ENCODE measurements around the gene CPT1B. TPM values are rescaled to one million over a fixed set of nuclear protein-coding genes. Genes with fewer than 3 reads are reported as not detected.

The CPT1B gene
- total and polyA plus RNA-seq, 2 donors (not counting 3 experiments of a cell fraction or from before 2014, with no cell fraction given), result 7.1 TPM

DNA sequence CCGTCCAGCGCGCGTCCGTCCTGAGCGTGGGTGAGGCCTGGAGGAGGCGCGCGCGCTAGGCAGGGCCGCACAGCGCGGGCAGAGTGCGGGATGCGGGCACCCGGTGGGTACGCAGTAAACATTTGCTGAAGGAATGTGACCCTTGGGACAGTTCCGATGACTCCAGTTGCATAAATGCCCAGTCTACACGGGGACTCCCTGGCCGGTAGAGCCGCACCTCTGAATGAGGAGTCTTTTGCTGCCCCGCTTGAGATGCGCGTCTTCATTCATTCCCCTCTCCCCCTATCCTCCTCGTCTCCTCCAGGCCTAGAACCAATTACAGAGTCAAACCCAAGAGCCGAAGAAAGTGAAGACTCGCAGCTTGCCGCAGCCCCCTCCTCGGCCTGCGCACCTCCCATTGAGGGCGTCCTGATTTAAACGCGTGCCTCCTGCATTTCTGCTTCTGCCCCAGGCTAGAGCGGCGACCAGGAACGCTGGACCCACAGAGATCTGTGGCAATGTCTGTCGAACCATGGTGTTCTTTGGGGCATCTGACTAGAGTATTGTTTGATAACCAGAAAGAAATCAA lies 5.2 kb upstream of the CPT1B start:
- peak overlapping the region; percentile 93 for H3K4me2 ChIP-seq (ENCODE audit: insufficient read depth, low read length)
- peak overlapping the region; percentile 53 to 62 (median 54) for H3K4me3 ChIP-seq (replicated peaks in 1 of 3; ENCODE audit: insufficient read depth in 1 of 3, low read depth in 1 of 3, low read length in 3 of 3)
- TSS peak; percentile 49 for BruUV-seq (replicated peaks)
- no peak overlapping the region for H3K27ac ChIP-seq (ENCODE audit: insufficient read depth, low read depth, low read length)
- intact Hi-C loops (cut with micrococcal nuclease), result loop anchor here (2.0 kb wide), 3 partner anchors 59 to 109 kb away; partner anchors contain the start of genes NCAPH2 and SCO2
- FAIRE-seq (no peak), DNase-seq (ENCODE audit: low read depth, low spot score) (no peak)
- H3K9me1 ChIP-seq (replicated peaks; ENCODE audit: control insufficient read depth, extremely low read depth, insufficient read depth, low read length), result no peaks in the 10 kb centered on the region
- no peaks in the 10 kb centered on the region for H4K20me1 ChIP-seq (replicated peaks; ENCODE audit: control insufficient read depth, extremely low read depth, insufficient read depth, low read length)
- H3K27me3 ChIP-seq (ENCODE audit: control insufficient read depth in 2 of 2, insufficient read depth in 2 of 2, low read length in 2 of 2), result peaks cover 0 to 2% of the 10 kb centered on the region in 2 experiments
- peaks cover 0 to 7% of the 10 kb centered on the region in 2 experiments for H3K36me3 ChIP-seq (ENCODE audit: control insufficient read depth in 2 of 2, extremely low read depth in 1 of 2, insufficient read depth in 2 of 2, low read length in 2 of 2)
- H3K79me2 ChIP-seq (ENCODE audit: control insufficient read depth, insufficient read depth, low read length), result peaks cover 8% of the 10 kb centered on the region
- peak overlapping the region; percentile 78 for H2AFZ ChIP-seq (ENCODE audit: low read depth, low read length)
- dilution Hi-C loops (cut with MboI; ENCODE audit: extremely low pct_ligation_motif_present, low sequenced_read_pairs), result no loop called here
- POLR2A ChIA-PET, result interaction anchor here (1.6 kb wide), 1 partner anchor 57 kb away, joined by 4 read pairs; the partner anchor contains the start of gene SCO2
- H3K9me3 ChIP-seq (replicated peaks; ENCODE audit: control insufficient read depth, insufficient read depth, low read length), result no peaks in the 10 kb centered on the region
- CTCF ChIA-PET, result interaction anchor here (1.6 to 3.5 kb wide), 2 partner anchors 37 to 58 kb away, joined by 4 to 17 read pairs; partner anchors contain the start of gene SCO2
- peaks cover 13% of the 10 kb centered on the region for H3K4me1 ChIP-seq (ENCODE audit: control insufficient read depth, extremely low read depth, insufficient read depth, low read length)
- peak overlapping the region; percentile 54 for H3K9ac ChIP-seq (replicated peaks; ENCODE audit: extremely low read depth, insufficient read depth, low read length)
- TF ChIP-seq POLR2A (IDR thresholded peaks at IDR 0.05; ENCODE audit: low read depth, low read length), result no peak
- no peak for TF ChIP-seq EZH2 (IDR thresholded peaks at IDR 0.05; ENCODE audit: borderline replicate concordance, low read depth, low read length, severe bottlenecking)

DNA sequence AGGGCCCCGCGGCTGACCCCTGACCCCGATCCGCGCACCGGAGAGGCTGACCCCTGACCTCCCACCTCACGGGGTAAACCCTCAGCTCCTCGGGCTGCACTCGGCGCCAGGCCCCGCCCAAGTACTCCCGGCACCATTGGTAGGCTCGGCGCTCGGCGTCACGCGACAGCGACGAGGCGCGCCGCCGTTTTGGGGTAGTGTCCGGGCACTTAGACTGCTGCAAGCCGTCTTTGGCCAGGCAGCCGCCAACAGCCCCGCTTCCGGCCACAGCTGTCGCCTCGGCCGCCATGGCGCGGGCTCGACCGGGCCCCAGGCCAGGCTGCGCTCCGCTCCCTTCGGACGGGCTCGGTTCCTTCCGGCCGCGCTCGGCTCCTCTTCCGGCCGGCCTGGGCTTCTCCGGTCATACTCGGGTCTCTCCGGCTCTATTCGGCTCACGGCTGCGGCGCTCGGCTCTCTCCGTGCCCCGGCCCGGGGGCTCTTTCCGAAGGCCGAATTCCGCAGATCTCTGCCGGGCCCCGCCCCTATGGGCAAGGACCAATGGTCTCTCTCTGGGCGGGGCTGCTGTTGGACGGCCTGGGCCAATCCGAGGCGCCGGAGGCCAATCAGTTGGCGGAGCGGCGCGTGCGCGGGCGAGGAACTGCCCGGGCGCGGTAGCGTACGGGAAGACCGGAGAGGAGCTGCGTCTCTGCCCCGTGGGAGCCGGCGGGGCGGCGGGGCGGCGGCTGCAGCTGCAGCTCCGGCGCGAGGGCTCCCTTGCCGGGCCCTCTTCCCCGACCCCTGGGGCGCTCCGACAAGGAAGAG lies 4.5 kb upstream of the CPT1B start, which contains the start of gene CHKB:
Gene CHKB, minus strand, starts transcription at position 357 of the 801 bp plus-strand sequence. Its CDS starts 68 bp downstream, at position 289.
- H2AFZ ChIP-seq (ENCODE audit: low read depth, low read length), result peak within 1 kb of the TSS; percentile 98
- peaks cover 0 to 7% of the 10 kb centered on the region in 2 experiments for H3K36me3 ChIP-seq (ENCODE audit: control insufficient read depth in 2 of 2, extremely low read depth in 1 of 2, insufficient read depth in 2 of 2, low read length in 2 of 2)
- ChIA-PET CTCF (interaction anchor here (1.3 to 3.5 kb wide), 3 partner anchors 17 to 57 kb away, joined by 4 to 17 read pairs (median 5); partner anchors contain the start of gene SCO2), POLR2A (interaction anchor here (1.6 kb wide), 1 partner anchor 57 kb away, joined by 4 read pairs; the partner anchor contains the start of gene SCO2)
- TF ChIP-seq GATA2 (IDR thresholded peaks at IDR 0.05; ENCODE audit: insufficient read depth, insufficient read length, low read depth, low read length) (no peak), POLR2A (IDR thresholded peaks at IDR 0.05; ENCODE audit: low read depth, low read length) (peak; percentile 77), POLR2AphosphoS5 (IDR thresholded peaks at IDR 0.05; ENCODE audit: insufficient read depth, low read depth, low read length) (peak; percentile 78), JUN (IDR thresholded peaks at IDR 0.05; ENCODE audit: borderline replicate concordance, insufficient read depth, insufficient read length, low read depth) (no peak)
- dilution Hi-C loops (cut with MboI; ENCODE audit: extremely low pct_ligation_motif_present, low sequenced_read_pairs) (no loop called here), intact Hi-C loops (cut with micrococcal nuclease) (loop anchor here (2.0 kb wide), 3 partner anchors 58 to 110 kb away; partner anchors contain the start of genes NCAPH2 and SCO2)
- DNase-seq (ENCODE audit: low read depth, low spot score) (peak; percentile 98), FAIRE-seq (peak; percentile 99)
- H3K27ac ChIP-seq (ENCODE audit: insufficient read depth, low read depth, low read length), result peak within 1 kb of the TSS; percentile 87
- no peaks in the 10 kb centered on the region for H3K9me1 ChIP-seq (replicated peaks; ENCODE audit: control insufficient read depth, extremely low read depth, insufficient read depth, low read length)
- H3K9ac ChIP-seq (replicated peaks; ENCODE audit: extremely low read depth, insufficient read depth, low read length), result peak within 1 kb of the TSS; percentile 96
- no TSS peak for BruUV-seq (replicated peaks)
- H3K27me3 ChIP-seq (ENCODE audit: control insufficient read depth in 2 of 2, insufficient read depth in 2 of 2, low read length in 2 of 2), result peaks cover 0 to 2% of the 10 kb centered on the region in 2 experiments
- H3K4me2 ChIP-seq (ENCODE audit: insufficient read depth, low read length), result peak within 1 kb of the TSS; percentile 93
- peak within 1 kb of the TSS; percentile 73 to 87 (median 85) for H3K4me3 ChIP-seq (replicated peaks in 1 of 3; ENCODE audit: insufficient read depth in 1 of 3, low read depth in 1 of 3, low read length in 3 of 3)
- H4K20me1 ChIP-seq (replicated peaks; ENCODE audit: control insufficient read depth, extremely low read depth, insufficient read depth, low read length), result no peaks in the 10 kb centered on the region
- H3K4me1 ChIP-seq (ENCODE audit: control insufficient read depth, extremely low read depth, insufficient read depth, low read length), result peaks cover 13% of the 10 kb centered on the region
- H3K79me2 ChIP-seq (ENCODE audit: control insufficient read depth, insufficient read depth, low read length), result peaks cover 8% of the 10 kb centered on the region
- no peaks in the 10 kb centered on the region for H3K9me3 ChIP-seq (replicated peaks; ENCODE audit: control insufficient read depth, insufficient read depth, low read length)

All from endothelial cell of umbilical vein (primary cell).